HL-60/S4 treated with phorbol 12-myristate 13-acetate at 8.2 ng/mL for 4 days and 3 days (cell line): Measurements from ENCODE around the gene GLT8D2.
"Not testable (repeated sequence)": the region's sequence is repeated elsewhere in the genome, so short reads cannot be mapped to it uniquely, and the experiment has no call there.

Experiments
- in situ Hi-C: fragments of 300-500 bp; cut with MboI; formaldehyde crosslinking; loops from 2 replicates; pipeline ENCODE4 v1.15.0; 2022; ENCODE audit warnings: low sequenced_read_pairs

The GLT8D2 gene

DNA sequence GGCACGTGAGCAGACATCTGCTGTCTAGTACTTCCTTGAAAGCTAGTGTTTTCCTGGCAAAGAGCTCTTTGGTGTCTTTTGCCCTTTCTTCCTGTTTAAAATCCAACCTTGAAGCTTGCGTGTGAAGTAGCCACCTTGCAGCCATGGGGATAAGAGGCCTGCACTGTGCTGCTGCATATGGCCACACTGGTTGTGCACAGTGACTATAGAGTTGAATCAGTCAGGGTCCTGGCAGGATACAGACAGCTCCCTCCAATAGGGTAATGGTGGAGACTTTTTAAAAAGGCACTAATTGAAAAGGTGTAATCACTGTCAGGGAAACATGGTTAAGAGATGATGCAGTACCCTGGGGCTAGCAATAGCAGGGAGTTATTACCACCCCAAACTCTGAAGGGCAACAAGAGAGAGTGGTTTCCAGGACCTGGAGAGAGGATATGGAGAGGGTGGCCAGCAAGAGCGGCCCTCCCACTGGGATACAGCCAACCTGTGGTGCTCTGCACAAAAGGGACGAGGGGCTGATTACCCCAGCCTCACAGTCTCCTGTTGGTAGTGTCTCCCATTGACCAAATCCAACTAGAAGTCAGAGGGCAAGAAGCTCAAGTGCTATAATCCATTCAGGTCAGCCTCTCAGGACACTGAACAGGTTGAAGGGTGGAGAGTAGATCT is 4.8 kb upstream of the GLT8D2 start:
- in situ Hi-C loops = loop anchor here (10.0 kb wide), 1 partner anchor 50 kb away; no protein-coding TSS in a partner anchor

DNA sequence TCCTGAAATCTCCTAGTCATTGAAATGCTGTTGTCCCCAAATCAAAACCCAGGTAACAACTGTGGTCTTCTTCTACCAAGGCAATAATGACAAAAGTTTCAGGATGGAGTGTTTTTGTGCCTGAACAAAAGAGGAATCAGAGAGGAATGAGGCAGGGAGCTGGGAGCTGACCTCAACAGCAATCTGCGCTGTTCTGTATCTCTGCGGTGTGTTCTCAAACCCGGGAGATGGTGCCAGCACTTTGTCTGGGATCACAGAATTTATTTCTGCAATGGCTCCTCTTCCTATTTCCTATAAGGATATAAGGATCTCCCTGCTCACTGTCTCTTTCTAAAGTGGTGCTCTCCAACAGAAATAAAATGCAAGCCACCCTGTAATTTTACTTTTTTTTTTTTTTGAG is 449 bp upstream of the GLT8D2 start:
- in situ Hi-C loops = loop anchor here (10.0 kb wide), 1 partner anchor 46 kb away; no protein-coding TSS in a partner anchor

DNA sequence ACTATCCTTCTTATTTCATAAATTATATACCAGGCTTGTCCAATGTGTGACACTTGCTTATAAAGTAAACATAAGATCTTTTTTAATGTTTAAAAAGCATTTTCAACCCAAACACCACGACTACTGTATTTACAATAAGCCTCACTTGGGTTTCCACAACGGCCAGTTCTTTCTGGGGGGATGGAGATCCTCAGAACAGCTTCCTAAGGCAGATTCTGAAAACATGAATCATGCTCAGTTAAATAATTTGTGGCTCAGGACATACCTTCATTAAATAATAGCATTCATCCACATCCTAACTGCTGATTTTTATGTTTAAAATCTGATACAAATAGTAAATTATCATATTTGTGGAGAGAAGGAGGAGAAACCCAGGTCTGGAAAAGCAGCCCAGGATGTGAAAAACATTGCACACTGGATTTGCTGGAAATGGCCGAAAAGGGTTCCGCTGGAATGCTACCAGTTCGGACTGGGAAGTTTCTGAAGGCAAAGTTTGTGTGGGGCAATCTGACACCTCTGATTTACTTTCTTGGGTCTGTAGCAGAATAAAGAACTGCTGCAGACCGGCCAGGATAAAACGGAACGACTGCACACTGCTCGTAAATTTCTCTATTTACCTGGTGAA is 597 bp downstream of the GLT8D2 start:
- in situ Hi-C loops = no loop called here

DNA sequence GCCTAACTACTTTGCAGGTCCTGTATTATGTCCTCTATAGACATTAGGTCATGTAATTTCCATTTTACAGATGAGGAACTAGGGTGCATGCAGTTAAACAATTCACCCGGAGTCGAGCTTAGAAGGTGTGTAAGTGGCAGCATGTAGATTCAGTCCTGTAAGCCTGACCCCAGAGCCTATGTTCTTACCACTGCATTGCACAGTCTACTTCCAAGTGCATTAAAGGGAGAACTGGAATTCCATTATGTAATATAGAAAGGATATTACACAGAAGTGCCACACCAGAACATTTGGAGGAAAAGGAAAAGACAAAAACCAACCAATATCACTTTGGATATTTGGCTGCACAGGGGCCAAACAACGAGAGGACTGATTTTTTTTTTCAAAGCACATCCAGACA is 1.2 kb downstream of the GLT8D2 start:
- in situ Hi-C loops = no loop called here

DNA sequence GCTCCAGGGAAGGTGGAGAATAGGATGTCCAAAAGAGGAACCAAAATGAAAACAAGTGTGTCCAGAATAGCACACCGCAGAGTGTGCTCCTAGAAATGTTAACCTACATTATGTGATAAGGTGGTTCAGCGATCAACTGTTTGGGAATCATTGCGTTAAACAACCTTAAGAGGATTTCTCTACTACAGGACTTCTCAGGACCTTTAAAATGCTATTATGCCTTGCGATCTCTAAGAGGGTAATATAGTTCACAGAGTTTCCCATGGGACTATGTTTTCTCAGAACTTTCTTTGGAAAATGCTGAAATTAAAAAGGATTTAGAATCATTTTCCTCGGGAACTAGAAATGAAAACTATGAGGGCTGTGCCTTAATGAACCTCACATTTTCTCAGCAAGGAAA is 1.8 kb downstream of the GLT8D2 start:
- in situ Hi-C loops = no loop called here

DNA sequence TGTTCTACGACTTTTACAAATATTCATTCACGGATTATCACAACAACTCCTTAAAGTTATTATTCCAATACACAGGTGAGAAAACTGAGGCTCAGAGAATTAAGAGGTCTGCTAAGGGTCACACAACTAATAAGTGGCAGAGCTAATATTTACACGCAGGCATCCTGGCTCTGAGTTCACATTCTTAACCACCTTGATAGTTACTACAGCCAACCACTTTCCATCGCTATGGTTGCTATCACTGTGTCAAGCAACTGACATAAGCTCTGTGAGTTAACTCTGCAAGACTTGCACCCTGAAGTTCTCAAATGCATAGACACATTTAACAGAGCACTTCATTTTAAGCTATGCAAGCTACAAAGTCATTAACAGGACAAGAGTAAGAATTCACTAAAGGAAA is 3.7 kb downstream of the GLT8D2 start:
- in situ Hi-C loops = no loop called here

DNA sequence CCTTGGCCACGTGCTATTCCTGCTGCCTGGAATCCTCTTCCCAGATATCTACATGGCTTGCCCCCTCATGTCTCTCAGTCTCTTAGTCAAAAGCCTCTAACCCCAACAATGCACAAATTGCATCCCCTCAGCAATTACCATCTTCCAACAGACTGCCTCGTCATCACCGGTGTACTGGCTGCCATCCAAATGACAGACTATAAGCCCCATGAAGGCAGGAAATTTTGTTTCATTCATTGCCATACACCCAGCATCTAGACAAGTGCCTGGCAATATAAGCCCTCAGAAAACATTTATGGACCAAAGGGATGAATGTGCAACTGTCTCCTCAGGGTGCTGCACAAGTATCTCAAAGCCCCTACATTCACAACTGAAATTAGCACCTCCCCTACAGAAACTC is 5.8 kb downstream of the GLT8D2 start:
- in situ Hi-C loops = no loop called here

DNA sequence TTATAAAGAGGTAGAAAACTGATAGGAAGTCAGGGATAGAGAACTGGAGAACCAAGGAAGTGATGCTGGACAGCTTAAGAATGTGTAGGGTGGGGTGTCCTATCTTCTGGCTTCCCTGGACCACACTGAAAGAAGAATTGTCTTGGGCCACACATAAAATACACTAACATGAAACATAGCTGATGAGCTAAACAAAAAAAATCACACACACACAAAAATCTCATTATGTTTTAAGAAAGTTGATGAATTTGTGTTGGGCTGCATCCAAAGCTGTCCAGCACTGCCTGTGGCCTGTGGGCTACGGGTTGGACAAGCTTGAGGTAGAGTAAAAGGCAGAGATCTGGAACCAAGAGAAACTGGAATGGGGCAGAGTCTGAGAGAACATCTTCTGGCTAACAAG is 7.4 kb downstream of the GLT8D2 start:
- in situ Hi-C loops = no loop called here

DNA sequence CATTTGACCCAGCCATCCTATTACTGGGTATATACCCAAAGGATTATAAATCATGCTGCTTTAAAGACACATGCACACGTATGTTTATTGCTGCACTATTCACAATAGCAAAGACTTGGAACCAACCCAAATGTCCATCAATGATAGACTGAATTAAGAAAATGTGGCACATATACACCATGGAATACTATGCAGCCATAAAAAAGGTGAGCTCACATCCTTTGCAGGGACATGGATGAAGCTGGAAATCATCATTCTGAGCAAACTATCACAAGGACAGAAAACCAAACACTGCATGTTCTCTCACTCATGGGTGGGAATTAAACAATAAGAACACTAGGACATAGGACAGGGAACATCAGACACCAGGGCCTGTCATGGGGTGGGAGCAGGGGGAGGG is 10.2 kb downstream of the GLT8D2 start:
- in situ Hi-C loops = not testable (repeated sequence)

DNA sequence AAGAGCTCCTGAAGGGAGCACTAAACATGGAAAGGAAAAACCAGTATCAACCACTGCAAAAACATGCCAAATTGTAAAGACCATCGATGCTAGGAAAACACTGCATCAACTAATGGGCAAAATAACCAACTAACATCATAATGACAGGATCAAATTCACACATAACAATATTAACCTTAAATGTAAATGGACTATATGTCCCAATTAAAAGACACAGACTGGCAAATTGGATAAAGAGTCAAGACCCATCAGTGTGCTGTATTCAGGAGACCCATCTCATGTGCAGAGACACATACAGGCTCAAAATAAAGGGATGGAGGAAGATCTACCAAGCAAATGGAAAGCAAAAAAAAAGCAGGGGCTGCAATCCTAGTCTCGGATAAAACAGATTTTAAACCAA is 13.8 kb downstream of the GLT8D2 start:
- in situ Hi-C loops = not testable (repeated sequence)

DNA sequence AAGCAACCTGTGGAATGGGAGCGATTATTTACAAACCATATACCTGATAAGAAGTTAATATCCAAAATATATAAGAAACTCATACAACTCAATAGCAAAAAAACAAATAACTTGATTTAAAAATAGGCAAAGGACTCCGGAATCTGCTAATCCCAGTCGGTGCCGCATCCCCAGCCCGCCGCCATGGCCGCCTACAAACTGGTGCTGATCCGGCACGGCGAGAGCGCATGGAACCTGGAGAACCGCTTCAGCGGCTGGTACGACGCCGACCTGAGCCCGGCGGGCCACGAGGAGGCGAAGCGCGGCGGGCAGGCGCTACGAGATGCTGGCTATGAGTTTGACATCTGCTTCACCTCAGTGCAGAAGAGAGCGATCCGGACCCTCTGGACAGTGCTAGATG is 19.4 kb downstream of the GLT8D2 start:
- in situ Hi-C loops = not testable (repeated sequence)

DNA sequence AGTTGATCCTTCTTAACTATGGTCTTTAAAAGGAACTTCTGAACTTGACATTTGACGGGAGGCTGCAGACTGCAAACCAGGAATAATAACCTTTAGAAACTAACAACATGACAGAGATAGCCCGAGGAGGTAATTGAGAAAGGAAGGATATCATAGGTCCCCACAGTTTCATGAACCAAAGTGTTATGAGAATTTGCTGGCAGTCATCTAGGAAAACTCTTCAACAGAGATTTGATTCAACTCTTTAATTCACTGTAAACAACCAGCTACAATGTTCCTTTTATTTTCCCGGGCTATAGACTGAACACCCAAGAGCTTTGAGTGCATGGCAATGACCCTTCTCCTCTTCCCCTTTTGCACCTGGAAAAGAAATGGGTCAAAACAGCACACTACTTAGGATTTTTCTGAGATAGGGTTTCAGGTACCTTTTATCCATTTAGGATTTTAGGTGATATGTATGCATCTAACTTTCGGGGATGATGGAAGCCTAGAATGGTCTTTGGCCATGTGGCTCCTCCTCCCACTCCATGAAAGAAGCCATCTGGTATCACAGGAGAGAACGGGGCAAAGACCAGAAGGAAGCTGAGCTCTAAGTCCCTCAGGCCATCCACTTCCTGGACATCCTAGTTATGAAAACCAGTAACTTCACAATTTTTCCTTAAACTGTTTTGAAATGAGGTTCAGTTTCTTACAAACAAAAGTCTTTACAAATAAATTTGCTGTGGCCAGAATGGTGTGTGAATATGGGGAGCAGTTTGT is 23.0 kb downstream of the GLT8D2 start:
- in situ Hi-C loops = no loop called here

DNA sequence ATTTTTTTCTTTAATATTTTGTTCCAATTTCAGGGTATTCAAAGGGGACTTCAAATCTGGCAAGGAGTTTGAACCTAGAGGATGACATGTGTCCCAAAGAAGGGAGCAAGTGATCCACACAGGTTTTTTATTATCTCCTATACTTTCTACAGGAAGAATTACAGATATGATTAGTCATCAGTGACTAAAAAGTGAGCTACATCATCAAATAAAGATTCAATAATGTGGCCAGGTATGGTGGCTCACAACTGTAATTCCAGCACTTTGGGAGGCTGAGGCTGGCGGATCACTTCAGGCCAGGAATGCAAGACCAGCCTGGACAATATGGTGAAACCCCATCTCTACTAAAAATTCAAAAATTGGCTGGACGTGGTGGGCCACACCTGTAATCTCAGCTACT is 24.2 kb downstream of the GLT8D2 start:
- in situ Hi-C loops = no loop called here

DNA sequence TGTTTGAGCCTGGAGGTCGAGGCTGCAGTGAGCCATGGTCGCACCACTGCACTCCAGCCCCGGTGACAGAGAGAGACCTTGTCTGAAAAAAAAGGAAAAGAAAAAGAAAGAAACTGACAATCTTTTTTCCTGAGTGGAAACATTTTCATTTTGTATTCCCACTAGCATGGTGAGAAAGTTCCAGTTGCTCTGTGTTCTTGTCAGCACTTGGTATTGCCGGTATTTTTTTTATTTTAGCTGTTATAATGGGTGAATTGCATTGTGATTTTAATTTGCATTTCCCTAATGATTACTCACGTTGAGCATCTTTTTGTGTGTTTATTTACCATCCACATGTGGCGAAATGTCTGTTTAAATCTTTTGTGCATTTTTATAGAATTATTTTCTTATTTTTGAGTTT is 25.6 kb downstream of the GLT8D2 start:
- in situ Hi-C loops = no loop called here

DNA sequence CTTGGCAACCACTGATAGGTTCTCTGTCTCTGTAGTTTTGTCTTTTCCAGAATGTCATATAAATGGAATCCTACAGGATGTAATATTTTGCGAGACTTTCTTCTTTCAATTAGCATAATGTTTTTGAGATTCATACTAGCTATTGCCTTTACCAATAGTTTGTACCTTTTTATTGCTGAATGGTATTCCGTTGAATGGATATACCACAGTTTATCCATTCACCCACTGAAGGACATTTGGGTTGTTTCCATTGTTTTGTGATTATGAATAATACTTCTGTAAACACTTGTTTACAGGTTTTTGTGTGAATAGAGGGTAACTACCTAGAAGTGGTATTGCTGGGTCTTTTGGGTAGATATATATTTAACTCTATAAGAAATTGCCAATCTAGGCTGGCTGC is 26.3 kb downstream of the GLT8D2 start:
- in situ Hi-C loops = no loop called here

DNA sequence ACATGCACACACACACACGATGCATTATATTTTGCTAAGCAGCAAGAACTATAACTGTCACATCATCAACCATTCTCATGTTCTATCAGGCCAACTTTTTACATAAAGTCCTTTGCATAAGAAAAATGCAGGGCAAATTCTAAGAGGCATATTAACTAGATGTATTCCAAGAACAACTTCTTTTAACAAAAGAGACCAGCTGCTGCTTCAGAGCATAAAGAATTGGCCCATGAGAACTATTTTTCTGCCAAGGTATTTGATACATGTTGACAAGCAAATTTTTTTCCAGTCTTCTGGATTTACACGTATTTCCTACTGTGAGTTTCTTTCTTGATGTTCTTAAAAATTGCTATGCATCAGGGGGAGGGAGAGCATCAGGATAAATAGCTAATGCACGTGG is 27.2 kb downstream of the GLT8D2 start:
- in situ Hi-C loops = no loop called here

DNA sequence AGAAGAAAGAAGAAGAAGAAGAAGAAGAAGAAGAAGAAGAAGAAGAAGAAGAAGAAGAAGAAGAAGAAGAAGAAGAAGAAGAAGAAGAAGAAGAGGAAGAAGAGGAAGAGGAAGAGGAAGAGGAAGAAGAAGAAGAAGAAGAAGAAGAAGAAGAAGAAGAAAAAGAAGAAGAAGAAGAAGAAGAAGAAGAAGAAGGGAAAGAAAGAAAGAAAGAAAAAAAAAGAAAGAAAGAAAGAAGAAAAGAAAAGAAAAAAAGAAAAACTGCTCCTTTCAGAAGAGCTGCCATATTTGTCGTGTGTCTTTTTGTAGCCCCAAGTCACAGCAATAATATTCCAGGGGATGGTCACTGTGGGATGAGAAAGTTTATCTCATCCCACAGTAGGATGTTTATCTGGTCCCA is 28.1 kb downstream of the GLT8D2 start:
- in situ Hi-C loops = not testable (repeated sequence)

DNA sequence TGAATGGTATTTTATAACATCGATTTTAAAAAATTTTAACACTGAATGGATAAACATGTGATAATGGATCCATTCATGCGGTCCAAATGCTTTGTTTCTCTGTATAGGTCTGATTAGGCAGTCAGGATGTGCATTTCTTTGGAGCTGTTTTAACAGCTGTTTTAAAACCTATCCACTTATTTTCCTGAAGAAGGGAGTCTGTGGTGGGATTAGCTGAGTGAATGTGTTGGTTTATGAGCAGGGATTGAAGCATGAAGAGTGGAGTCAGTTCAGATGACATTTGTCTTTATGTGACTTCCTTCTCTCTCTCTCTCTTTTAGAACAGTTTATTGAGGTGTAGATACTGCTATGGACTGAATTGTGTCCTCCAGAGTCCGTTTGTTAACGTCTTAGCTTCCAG is 37.7 kb downstream of the GLT8D2 start:
- in situ Hi-C loops = no loop called here

DNA sequence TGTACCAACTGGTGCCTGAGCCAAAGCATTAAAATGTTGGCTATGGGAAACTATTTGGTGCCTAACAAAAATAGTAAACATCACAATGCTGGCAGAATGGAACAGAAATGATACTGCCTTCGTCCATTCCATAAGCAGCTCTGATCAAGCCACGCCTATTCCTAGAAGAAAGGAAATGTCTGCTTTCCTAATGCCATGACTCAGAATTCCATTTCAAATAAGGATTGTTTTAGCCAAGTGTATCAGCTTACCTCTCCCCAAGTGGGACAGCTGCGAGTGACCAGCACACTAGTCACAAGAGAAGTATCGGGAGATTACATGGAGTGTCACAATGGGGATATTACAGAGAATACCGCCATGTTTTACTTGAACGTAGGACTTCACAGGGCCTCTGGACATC is 38.7 kb downstream of the GLT8D2 start:
- in situ Hi-C loops = no loop called here

DNA sequence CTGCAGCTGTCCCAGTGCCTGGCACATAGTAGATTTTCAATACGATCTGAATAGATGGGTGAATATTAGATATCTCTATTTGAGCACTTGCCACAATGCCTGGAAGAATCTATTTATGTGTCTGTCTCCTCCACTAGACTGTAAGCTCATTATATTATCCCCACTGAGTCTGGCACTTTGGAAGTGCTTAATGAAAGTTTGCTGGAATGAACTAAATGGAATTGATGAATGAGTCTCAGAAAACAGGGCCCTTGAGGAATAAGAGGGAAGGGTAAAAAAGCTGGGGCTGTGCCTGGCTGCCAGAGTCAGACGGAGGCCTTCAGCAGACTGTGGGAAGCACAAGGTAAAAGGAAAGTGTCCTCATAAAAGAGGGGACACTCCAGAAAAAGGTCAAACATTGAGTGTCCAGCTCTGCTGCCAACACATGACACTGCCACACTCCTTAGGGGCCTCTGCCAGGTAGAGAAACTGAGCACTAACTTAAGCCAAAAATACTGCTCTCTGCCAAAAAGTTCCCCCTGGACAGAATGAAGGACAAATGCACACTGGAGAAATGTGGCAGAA is 39.3 kb downstream of the GLT8D2 start:
- in situ Hi-C loops = no loop called here

DNA sequence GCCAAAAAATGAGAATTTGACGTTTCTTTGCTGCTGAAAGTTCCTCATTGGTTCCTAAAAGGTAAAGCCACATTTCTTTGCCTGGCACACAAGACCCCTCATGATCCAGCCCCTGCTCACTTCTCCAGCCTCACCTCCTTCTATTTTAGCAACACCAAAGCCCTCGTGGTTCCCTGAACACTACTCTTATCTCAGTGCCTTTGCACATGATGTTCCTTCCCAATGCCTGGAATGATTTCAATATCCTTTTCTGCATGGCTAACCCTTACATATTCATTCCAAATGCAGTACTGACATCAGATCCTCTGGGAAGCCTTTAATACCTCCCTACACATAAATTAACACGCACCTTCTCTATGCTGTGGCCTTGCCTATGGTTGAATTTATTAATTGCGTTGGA is 39.9 kb downstream of the GLT8D2 start:
- in situ Hi-C loops = no loop called here

DNA sequence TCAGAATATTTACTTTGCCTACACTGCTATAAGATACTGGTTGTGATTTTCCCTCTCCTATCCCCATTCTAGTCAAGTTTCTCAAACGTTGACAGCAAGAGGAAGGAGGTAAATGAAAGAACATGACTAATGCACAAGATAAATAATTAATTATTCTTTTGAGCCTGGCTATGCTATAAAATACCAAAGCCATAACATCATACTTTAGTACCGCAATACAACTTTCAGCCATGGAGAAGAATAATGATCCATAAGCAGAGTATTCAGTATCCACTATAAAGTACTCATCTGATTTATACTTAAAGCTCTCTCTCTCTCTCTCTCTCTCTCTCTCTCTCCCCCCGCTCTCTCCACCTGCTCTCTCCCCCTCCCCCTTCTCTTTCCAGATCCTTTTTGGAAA is 43.1 kb downstream of the GLT8D2 start:
- in situ Hi-C loops = loop anchor here (10.0 kb wide), 1 partner anchor 48 kb away; the partner anchor contains the start of gene GLT8D2
